ENCODE data around the gene SSNA1. TPM values are rescaled to one million over a fixed set of nuclear protein-coding genes. Genes with fewer than 3 reads are reported as not detected.

The SSNA1 gene
- total RNA-seq, 1 donor from 2014 or later = 57.6 TPM

DNA sequence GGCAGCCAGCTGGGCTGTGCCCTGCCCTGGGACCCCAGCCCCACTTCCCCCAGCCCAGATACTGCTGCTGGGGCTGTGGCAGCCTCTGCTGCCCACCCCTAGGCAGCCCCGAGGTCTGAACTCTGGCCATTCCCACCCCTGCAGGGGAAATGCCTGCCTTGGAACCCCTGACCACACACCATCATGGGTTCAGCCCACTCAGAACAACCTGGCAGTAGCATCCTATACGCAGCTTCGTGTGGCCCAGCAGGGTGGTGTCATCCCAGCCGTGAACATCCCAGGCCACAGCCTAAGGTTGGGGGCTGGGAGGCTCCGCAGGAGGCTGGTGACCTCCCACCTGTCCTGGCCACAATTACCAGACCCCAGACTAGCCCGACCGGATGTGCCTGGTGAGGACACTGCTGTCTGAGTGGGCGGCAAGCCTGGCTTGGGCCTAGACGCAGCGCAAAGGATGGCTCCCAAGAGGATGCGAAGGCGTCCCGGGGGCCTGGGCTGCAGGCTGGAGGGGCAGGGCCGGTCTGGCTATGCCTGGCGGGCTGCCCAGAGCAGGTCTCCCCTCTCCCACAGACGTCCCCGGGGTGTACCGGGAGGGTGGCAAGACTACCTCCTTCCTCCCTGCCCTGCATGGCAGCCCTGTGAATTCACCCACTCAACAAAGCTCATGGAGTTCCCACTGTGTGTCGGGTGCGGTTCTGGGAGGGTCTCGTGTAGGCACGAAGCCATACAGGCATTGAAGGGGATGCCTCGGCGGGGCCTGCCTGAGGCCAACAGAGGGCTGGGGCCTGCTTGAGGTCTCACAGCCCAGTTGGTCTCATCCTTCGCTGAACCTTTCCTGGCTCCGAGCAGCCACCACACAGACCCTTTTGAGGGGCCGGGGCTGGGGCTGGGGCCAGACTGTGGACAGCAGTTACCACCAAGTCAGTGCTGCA is 40.8 kb downstream of the SSNA1 start:
- peaks cover 53% of the 10 kb centered on the region for H3K27me3 ChIP-seq (ENCODE audit: low read depth)
- H3K4me1 ChIP-seq = peaks cover 17% of the 10 kb centered on the region
- DNase-seq (no peak), ATAC-seq (no peak)
- H3K9me3 ChIP-seq = no peaks in the 10 kb centered on the region
- H3K36me3 ChIP-seq = no peaks in the 10 kb centered on the region
- H3K4me3 ChIP-seq = no peak overlapping the region
- H3K27ac ChIP-seq = no peak overlapping the region
- TF ChIP-seq, protein P1, sequence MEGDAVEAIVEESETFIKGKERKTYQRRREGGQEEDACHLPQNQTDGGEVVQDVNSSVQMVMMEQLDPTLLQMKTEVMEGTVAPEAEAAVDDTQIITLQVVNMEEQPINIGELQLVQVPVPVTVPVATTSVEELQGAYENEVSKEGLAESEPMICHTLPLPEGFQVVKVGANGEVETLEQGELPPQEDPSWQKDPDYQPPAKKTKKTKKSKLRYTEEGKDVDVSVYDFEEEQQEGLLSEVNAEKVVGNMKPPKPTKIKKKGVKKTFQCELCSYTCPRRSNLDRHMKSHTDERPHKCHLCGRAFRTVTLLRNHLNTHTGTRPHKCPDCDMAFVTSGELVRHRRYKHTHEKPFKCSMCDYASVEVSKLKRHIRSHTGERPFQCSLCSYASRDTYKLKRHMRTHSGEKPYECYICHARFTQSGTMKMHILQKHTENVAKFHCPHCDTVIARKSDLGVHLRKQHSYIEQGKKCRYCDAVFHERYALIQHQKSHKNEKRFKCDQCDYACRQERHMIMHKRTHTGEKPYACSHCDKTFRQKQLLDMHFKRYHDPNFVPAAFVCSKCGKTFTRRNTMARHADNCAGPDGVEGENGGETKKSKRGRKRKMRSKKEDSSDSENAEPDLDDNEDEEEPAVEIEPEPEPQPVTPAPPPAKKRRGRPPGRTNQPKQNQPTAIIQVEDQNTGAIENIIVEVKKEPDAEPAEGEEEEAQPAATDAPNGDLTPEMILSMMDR (IDR thresholded peaks at IDR 0.05) = no peak
- intact Hi-C loops (cut with DNase I) = no loop called here

GRCh38 chr9:137229903-137230704 is 41.6 kb downstream of the SSNA1 start:
- peaks cover 13% of the 10 kb centered on the region for H3K4me1 ChIP-seq
- peaks cover 60% of the 10 kb centered on the region for H3K27me3 ChIP-seq (ENCODE audit: low read depth)
- H3K4me3 ChIP-seq = no peak overlapping the region
- H3K27ac ChIP-seq = no peak overlapping the region
- TF ChIP-seq, protein P1 (IDR thresholded peaks at IDR 0.05) = no peak
- no peaks in the 10 kb centered on the region for H3K9me3 ChIP-seq
- DNase-seq (no peak), ATAC-seq (no peak)
- intact Hi-C loops (cut with DNase I) = no loop called here
- H3K36me3 ChIP-seq = no peaks in the 10 kb centered on the region

DNA sequence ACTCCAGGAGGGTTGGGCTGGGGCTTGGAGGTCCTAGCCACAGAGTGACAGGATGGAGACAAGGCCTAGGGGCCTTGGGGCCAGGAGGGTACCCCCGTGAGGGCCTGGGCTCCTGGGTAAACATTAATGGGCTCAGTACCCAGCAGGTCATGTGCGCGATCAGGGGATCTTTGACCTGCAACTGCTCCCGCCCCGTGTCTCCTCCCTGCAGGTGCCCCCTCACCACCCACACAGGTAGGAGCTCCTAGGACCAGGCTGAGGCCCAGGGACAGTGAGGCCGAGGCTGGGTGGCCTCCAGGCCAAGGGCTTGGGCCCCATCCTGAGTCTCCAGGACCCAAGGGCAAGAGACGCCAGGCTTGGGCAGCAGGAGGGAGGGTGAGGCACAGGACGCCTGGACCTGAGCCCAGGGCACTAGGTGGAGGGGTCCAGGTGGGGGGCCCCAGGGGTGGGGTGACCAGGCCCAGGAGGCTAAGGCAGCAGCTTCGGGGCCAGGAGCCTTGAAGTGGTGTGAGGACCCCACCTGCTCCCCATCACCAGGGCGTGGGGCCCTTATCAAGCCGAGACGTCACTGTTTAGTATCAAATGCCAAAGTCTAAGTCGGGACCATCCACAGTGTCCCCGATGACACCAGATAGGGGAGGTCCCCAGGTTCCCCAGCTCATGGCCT is 42.4 kb downstream of the SSNA1 start, which contains the start of gene SLC34A3:
TSS of gene SLC34A3 (plus strand) at position 197 of the 667 bp plus-strand sequence. CDS start 802 bp downstream, outside the sequence.
- DNase-seq (no peak), ATAC-seq (no peak)
- Histone ChIP-seq H3K4me1 (peaks cover 13% of the 10 kb centered on the region), H3K27me3 (ENCODE audit: low read depth) (peaks cover 60% of the 10 kb centered on the region), H3K36me3 (no peaks in the 10 kb centered on the region), H3K27ac (no peak within 1 kb of the TSS), H3K4me3 (no peak within 1 kb of the TSS), H3K9me3 (no peaks in the 10 kb centered on the region)
- TF ChIP-seq, protein P1 (IDR thresholded peaks at IDR 0.05) = no peak
- intact Hi-C loops (cut with DNase I) = no loop called here

GRCh38 chr9:137231372-137232039 is 43.0 kb downstream of the SSNA1 start:
- Histone ChIP-seq H3K4me1 (peaks cover 16% of the 10 kb centered on the region), H3K4me3 (no peak overlapping the region), H3K27ac (no peak overlapping the region), H3K36me3 (no peaks in the 10 kb centered on the region), H3K27me3 (ENCODE audit: low read depth) (peaks cover 60% of the 10 kb centered on the region), H3K9me3 (no peaks in the 10 kb centered on the region)
- no peak for ATAC-seq
- no peak for DNase-seq
- intact Hi-C loops (cut with DNase I) = no loop called here
- TF ChIP-seq, protein P1 (IDR thresholded peaks at IDR 0.05) = no peak

DNA sequence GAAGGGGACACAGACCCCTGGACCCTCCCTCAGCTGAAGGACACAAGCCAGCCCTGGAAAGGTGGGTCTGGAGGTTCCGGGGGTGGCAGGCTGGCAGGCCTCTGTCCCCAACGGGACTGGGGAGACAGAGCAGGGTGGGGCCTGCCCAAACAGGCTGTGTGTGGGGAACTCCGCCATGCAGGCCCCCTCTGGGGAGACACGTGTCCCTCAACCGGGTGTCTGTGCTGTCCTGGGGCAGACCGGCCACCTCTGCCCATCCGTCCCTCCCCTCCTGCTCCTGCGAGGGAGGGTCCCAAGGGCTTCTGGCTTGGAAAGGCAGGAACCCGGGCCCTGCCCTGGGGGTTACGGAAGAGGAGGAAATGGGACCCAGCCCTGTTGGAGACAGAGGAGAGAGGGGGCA is 43.6 kb downstream of the SSNA1 start:
- peaks cover 15% of the 10 kb centered on the region for H3K4me1 ChIP-seq
- no peak overlapping the region for H3K4me3 ChIP-seq
- intact Hi-C loops (cut with DNase I) = no loop called here
- H3K27ac ChIP-seq = no peak overlapping the region
- TF ChIP-seq, protein P1 (IDR thresholded peaks at IDR 0.05) = no peak
- DNase-seq (no peak), ATAC-seq (no peak)
- H3K9me3 ChIP-seq = no peaks in the 10 kb centered on the region
- H3K36me3 ChIP-seq = no peaks in the 10 kb centered on the region
- H3K27me3 ChIP-seq (ENCODE audit: low read depth) = peaks cover 60% of the 10 kb centered on the region

Measured in lower lobe of right lung (tissue), 2 donors.